Measurements from ENCODE around the gene AWAT1. TPM values are rescaled to one million over a fixed set of nuclear protein-coding genes. Genes with fewer than 3 reads are reported as not detected.
A peak's percentile ranks its signal among the peaks of the same experiment; 100 is the strongest.

AWAT1 gene
- total and polyA plus RNA-seq, 8 donors, result not detected

- no peak overlapping the region for H3K4me3 ChIP-seq
- FAIRE-seq (no peak), DNase-seq (peak in 1 of 6 donors; percentile 18), ATAC-seq (peak in 2 of 4 donors; percentile 74 to 80)
- H3K4me1 ChIP-seq, result no peaks in the 10 kb centered on the region
- H3K36me3 ChIP-seq, result no peaks in the 10 kb centered on the region
- H3K27ac ChIP-seq, result no peak overlapping the region
- 70 to 73% methylated on average over 5 of the region's 5 CpGs for WGBS, 2 donors
- H3K27me3 ChIP-seq, result peaks cover 0 to 11% (median 0%) of the 10 kb centered on the region in 4 donors
- no peak for TF ChIP-seq CTCF (IDR thresholded peaks at IDR 0.05)
- H3K9me3 ChIP-seq, result no peaks in the 10 kb centered on the region
- intact Hi-C loops (cut with DNase I), result no loop called here
Observed at GRCh38 chrX:70219938-70220764, 14.3 kb upstream of the AWAT1 start.

GRCh38 chrX:70226048-70226447 lies 8.4 kb upstream of the AWAT1 start:
- H3K27ac ChIP-seq, result no peak overlapping the region
- FAIRE-seq (no peak), ATAC-seq (no peak), DNase-seq (no peak)
- H3K9me3 ChIP-seq, result no peaks in the 10 kb centered on the region
- no peaks in the 10 kb centered on the region for H3K36me3 ChIP-seq
- intact Hi-C loops (cut with DNase I), result no loop called here
- H3K4me1 ChIP-seq, result no peaks in the 10 kb centered on the region
- no peak for TF ChIP-seq CTCF (IDR thresholded peaks at IDR 0.05)
- no peaks in the 10 kb centered on the region for H3K27me3 ChIP-seq
- no peak overlapping the region for H3K4me3 ChIP-seq

- ATAC-seq (no peak), FAIRE-seq (peak; percentile 9), DNase-seq (no peak)
- no peak for TF ChIP-seq CTCF (IDR thresholded peaks at IDR 0.05)
- Histone ChIP-seq H3K4me1 (no peaks in the 10 kb centered on the region), H3K27ac (no peak overlapping the region), H3K4me3 (no peak overlapping the region), H3K9me3 (no peaks in the 10 kb centered on the region), H3K36me3 (no peaks in the 10 kb centered on the region), H3K27me3 (no peaks in the 10 kb centered on the region)
- WGBS, 2 donors, result 69 to 77% methylated on average over 2 of the region's 2 CpGs
- intact Hi-C loops (cut with DNase I), result no loop called here
Observed at GRCh38 chrX:70226687-70227086, 7.8 kb upstream of the AWAT1 start.

GRCh38 chrX:70231666-70232065 lies 2.8 kb upstream of the AWAT1 start:
- Histone ChIP-seq H3K27ac (no peak overlapping the region), H3K4me3 (no peak overlapping the region), H3K9me3 (no peaks in the 10 kb centered on the region), H3K27me3 (no peaks in the 10 kb centered on the region), H3K36me3 (no peaks in the 10 kb centered on the region), H3K4me1 (no peaks in the 10 kb centered on the region)
- intact Hi-C loops (cut with DNase I), result no loop called here
- ATAC-seq, result no peak
- DNase-seq, result no peak
- 43 to 44% methylated on average over 4 of the region's 4 CpGs for WGBS, 2 donors
- no peak for TF ChIP-seq CTCF (IDR thresholded peaks at IDR 0.05)
- FAIRE-seq, result no peak

- DNase-seq (no peak), FAIRE-seq (no peak), ATAC-seq (no peak)
- TF ChIP-seq CTCF (IDR thresholded peaks at IDR 0.05), result no peak
- no peaks in the 10 kb centered on the region for H3K36me3 ChIP-seq
- no peak overlapping the region for H3K4me3 ChIP-seq
- WGBS, 2 donors, result 89 to 95% methylated on average over 1 of the region's 1 CpG
- no peaks in the 10 kb centered on the region for H3K4me1 ChIP-seq
- intact Hi-C loops (cut with DNase I), result no loop called here
- no peaks in the 10 kb centered on the region for H3K9me3 ChIP-seq
- H3K27me3 ChIP-seq, result peaks cover 0 to 5% (median 0%) of the 10 kb centered on the region in 4 donors
- no peak overlapping the region for H3K27ac ChIP-seq
Observed at GRCh38 chrX:70240751-70241150, 6.3 kb downstream of the AWAT1 start.

Data from pancreas (tissue), 10 donors.